Measurements from ENCODE around the gene SDF2L1.
A peak's percentile ranks its signal among the peaks of the same experiment; 100 is the strongest.
"Not testable (repeated sequence)": the region's sequence is repeated elsewhere in the genome, so short reads cannot be mapped to it uniquely, and the experiment has no call there.

SDF2L1 gene

GRCh38 chr22:21603973-21604372, 38.1 kb upstream of the SDF2L1 start:
- TF ChIP-seq PAX5 (IDR thresholded peaks at IDR 0.05; ENCODE audit: insufficient read depth, low read length, severe bottlenecking) (no peak), POLR2AphosphoS5 (IDR thresholded peaks at IDR 0.05; ENCODE audit: low read depth, low read length) (no peak), POLR2A (IDR thresholded peaks at IDR 0.05; ENCODE audit: low read depth, low read length) (no peak)
- DNase-seq (ENCODE audit: insufficient read length, low spot score) (no peak), FAIRE-seq (no peak)

DNA sequence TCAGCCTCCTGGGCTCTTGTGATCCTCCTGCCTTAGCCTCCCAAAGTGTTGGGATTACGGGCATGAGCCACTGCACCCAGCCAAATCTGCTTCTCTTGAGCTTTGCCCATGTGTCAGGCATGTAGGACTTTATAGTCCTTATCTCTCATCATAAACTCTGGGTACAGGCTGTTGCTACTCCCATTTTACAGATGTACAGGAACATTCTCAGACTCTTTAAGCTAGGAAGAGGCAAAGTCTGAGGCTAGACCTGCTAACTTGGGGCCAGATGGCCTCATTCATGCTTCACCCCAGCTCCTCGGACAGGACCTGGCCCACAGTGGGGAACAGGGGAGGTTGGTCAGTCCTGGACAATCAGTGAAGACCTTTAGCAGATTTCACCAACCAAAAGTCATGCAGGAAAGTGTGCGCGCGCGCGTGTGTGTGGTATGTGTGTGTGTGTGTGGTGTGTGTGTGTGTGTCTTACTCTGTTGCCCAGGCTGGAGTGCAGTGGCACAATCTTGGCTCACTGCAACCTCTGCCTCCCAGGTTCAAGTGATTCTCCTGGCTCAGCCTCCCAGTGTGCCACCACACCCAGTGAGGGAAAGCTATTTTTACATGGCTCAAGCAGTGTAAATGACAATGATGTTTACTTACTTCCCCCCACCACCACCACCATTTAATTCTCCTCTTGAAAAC, 36.1 kb upstream of the SDF2L1 start:
- TF ChIP-seq POU2F2 (IDR thresholded peaks at IDR 0.05; ENCODE audit: low read depth, low read length) (no peak), POLR2AphosphoS5 (IDR thresholded peaks at IDR 0.05; ENCODE audit: low read depth, low read length) (no peak), TAF1 (IDR thresholded peaks at IDR 0.05; ENCODE audit: low read depth, low read length) (no peak), SPI1 (IDR thresholded peaks at IDR 0.05; ENCODE audit: low read depth, low read length) (no peak), PAX5 (IDR thresholded peaks at IDR 0.05; ENCODE audit: insufficient read depth, low read length, severe bottlenecking) (no peak), POLR2A (IDR thresholded peaks at IDR 0.05; ENCODE audit: low read depth, low read length) (no peak)
- FAIRE-seq (no peak), DNase-seq (ENCODE audit: insufficient read length, low spot score) (no peak)

DNA sequence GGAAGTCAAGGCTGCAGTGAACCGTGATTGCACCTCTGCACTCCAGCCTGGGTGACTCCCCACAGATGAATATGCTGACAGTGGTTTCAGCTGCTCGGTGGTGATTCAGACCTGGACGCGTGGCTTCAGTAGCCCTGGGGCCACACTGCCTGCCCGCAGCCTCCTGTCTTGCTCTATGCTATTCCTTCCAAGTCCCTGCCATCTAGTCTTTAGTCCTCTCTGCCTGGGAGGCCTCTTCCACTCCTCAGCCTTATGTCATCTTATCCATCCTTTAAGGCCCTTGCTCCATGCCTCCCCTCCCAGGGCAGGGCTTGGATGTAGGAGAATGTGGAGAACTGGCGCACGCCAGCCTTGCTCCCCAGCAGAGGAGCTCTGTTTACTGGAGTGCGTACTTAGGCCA, 35.3 kb upstream of the SDF2L1 start:
- TF ChIP-seq POLR2AphosphoS5 (IDR thresholded peaks at IDR 0.05; ENCODE audit: low read depth, low read length) = no peak
- no peak for TF ChIP-seq SPI1 (IDR thresholded peaks at IDR 0.05; ENCODE audit: low read depth, low read length)
- TF ChIP-seq POLR2A (IDR thresholded peaks at IDR 0.05; ENCODE audit: low read depth, low read length) = no peak
- no peak for TF ChIP-seq PAX5 (IDR thresholded peaks at IDR 0.05; ENCODE audit: insufficient read depth, low read length, severe bottlenecking)
- TF ChIP-seq POU2F2 (IDR thresholded peaks at IDR 0.05; ENCODE audit: low read depth, low read length) = no peak
- TF ChIP-seq TAF1 (IDR thresholded peaks at IDR 0.05; ENCODE audit: low read depth, low read length) = no peak
- no peak for FAIRE-seq
- no peak for DNase-seq (ENCODE audit: insufficient read length, low spot score)

DNA sequence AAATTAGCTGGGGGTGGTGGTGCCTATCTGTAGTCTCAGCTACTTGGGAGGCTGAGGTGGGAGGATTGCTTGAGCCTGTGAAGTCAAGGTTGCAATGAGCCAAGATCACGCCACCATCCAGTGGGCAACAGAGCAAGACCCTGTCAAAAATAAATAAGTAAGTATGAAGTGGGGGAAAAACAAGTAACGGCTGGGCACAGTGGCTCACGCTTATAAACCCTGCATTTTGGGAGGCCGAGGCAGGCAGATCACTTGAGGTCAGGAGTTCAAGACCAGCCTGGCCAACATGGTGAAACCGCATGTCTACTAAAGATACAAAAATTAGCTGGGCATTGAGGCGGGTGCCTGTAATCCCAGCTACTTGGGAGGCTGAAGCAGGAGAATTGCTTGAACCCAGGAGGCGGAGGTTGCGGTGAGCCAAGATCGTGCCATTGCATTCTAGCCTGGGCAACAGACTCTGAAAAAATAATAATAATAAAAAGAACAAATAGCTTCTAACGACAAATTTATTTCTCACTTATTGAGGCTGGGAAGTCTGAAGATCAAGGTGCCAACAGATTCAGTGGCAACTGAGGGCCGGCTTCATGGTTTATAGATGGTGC, 32.4 kb upstream of the SDF2L1 start:
- DNase-seq (ENCODE audit: insufficient read length, low spot score); FAIRE-seq: not testable (repeated sequence)

DNA sequence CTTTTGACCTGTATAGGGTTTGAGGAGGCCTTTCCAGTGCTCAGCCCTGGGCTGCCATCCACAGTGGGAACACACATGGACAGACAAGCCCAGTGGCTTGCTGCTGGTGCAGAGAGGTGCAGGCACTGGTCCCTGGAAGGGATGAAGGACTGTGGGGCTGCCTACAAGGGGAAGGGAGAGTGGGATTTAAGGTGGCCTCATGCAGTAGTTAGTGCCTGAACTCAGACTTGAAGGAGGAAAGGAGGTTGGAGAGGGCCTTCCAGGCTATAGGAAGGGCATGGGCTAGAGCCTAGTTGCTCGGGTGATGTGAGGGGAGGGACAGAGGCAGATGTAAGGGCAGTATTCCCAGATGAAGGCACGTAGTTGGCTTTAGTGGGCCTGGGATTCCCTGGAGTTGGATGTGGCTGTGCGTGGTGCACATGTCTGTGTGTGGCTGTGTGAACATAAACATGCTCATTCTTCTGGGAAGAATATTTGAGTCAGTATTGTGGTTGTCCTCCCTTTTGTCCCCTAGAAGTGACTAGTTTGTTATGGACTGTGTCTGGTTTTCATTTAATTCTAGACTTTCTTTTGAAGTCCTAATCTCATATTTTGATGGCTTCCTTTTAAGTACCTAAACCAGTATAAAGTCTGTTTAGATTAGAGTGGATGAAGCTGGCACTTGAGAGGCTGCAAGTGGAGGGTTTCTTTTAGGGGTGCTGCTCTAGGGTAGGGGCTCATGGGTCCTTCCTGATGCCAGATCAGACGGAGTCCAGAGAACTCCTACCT, 30.7 kb upstream of the SDF2L1 start:
- DNase-seq (ENCODE audit: insufficient read length, low spot score) = no peak
- FAIRE-seq = no peak
- TF ChIP-seq POLR2A (IDR thresholded peaks at IDR 0.05; ENCODE audit: low read depth, low read length) (no peak), SPI1 (IDR thresholded peaks at IDR 0.05; ENCODE audit: low read depth, low read length) (no peak), TAF1 (IDR thresholded peaks at IDR 0.05; ENCODE audit: low read depth, low read length) (no peak), POLR2AphosphoS5 (IDR thresholded peaks at IDR 0.05; ENCODE audit: low read depth, low read length) (no peak), POU2F2 (IDR thresholded peaks at IDR 0.05; ENCODE audit: low read depth, low read length) (no peak), PAX5 (IDR thresholded peaks at IDR 0.05; ENCODE audit: insufficient read depth, low read length, severe bottlenecking) (no peak)

DNA sequence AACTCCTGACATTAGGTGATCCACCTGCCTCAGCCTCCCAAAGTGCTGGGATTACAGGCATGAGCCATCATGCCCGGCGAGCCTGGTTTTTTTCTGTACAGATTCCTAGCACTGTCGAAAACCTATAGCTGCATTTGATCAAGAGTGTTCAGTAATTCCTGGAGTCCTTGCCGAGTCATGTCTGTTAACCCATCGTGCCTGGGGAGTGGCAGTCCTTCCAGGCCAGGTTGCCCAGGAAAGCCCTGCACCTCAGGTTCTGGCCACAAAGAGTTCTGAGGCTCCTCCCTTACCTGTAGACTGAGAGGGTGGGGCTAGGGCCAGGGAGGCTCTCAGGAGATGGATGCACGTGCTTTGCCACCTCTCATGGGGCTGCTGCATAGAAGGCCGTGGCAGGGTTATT, 29.2 kb upstream of the SDF2L1 start:
- no peak for FAIRE-seq
- no peak for TF ChIP-seq PAX5 (IDR thresholded peaks at IDR 0.05; ENCODE audit: insufficient read depth, low read length, severe bottlenecking)
- no peak for TF ChIP-seq TAF1 (IDR thresholded peaks at IDR 0.05; ENCODE audit: low read depth, low read length)
- TF ChIP-seq POLR2AphosphoS5 (IDR thresholded peaks at IDR 0.05; ENCODE audit: low read depth, low read length) = no peak
- no peak for TF ChIP-seq SPI1 (IDR thresholded peaks at IDR 0.05; ENCODE audit: low read depth, low read length)
- no peak for TF ChIP-seq POU2F2 (IDR thresholded peaks at IDR 0.05; ENCODE audit: low read depth, low read length)
- TF ChIP-seq POLR2A (IDR thresholded peaks at IDR 0.05; ENCODE audit: low read depth, low read length) = no peak
- no peak for DNase-seq (ENCODE audit: insufficient read length, low spot score)

GRCh38 chr22:21613553-21614233, 28.4 kb upstream of the SDF2L1 start:
- TF ChIP-seq POLR2A (IDR thresholded peaks at IDR 0.05; ENCODE audit: low read depth, low read length) (no peak), TAF1 (IDR thresholded peaks at IDR 0.05; ENCODE audit: low read depth, low read length) (no peak), SPI1 (IDR thresholded peaks at IDR 0.05; ENCODE audit: low read depth, low read length) (no peak), POLR2AphosphoS5 (IDR thresholded peaks at IDR 0.05; ENCODE audit: low read depth, low read length) (no peak), PAX5 (IDR thresholded peaks at IDR 0.05; ENCODE audit: insufficient read depth, low read length, severe bottlenecking) (no peak), POU2F2 (IDR thresholded peaks at IDR 0.05; ENCODE audit: low read depth, low read length) (no peak)
- FAIRE-seq = peak; percentile 47
- DNase-seq (ENCODE audit: insufficient read length, low spot score) = no peak

GRCh38 chr22:21615731-21616130, 26.4 kb upstream of the SDF2L1 start:
- TF ChIP-seq POLR2AphosphoS5 (IDR thresholded peaks at IDR 0.05; ENCODE audit: low read depth, low read length) (no peak), POU2F2 (IDR thresholded peaks at IDR 0.05; ENCODE audit: low read depth, low read length) (no peak), SPI1 (IDR thresholded peaks at IDR 0.05; ENCODE audit: low read depth, low read length) (no peak), TAF1 (IDR thresholded peaks at IDR 0.05; ENCODE audit: low read depth, low read length) (no peak), PAX5 (IDR thresholded peaks at IDR 0.05; ENCODE audit: insufficient read depth, low read length, severe bottlenecking) (no peak), POLR2A (IDR thresholded peaks at IDR 0.05; ENCODE audit: low read depth, low read length) (no peak)
- FAIRE-seq (no peak), DNase-seq (ENCODE audit: insufficient read length, low spot score) (no peak)

GRCh38 chr22:21617337-21617736, 24.8 kb upstream of the SDF2L1 start:
- DNase-seq (ENCODE audit: insufficient read length, low spot score); FAIRE-seq: not testable (repeated sequence)

Measured in GM12891 (cell line).